ENCODE data around the gene WSCD2.

DNA sequence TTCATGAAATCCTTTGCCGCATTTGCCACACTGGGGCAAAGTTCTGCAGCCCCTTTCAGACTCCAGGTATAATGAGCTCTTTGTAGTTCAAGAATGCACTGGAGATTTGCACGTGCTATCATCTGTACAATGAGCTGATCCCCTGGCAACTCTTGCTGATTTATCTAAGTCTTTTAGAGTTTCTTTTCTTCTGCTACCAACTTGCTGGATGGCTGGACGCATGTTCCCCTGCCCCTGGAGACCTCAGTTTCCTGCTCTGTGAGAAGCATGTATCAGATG lies 106.8 kb downstream of the WSCD2 start:
- TF ChIP-seq CTCF (conservative IDR thresholded peaks at IDR 0.05; ENCODE audit: low read depth, low read length), result no peak
- no peak for TF ChIP-seq RAD21 (IDR thresholded peaks at IDR 0.05; ENCODE audit: low read length)
- TF ChIP-seq POLR2A (IDR thresholded peaks at IDR 0.05; ENCODE audit: low read depth, low read length), result no peak

Data from IMR-90 (cell line).